Esophagus mucosa (tissue), 1 donor: ENCODE results near the gene OR2A5. TPM values are rescaled to one million over a fixed set of nuclear protein-coding genes. Genes with fewer than 3 reads are reported as not detected.

Experiments
- total RNA-seq: library from RNA; stranded (reverse); gene quantifications from one replicate; pipeline ENCODE4 v1.2.4, GENCODE V29; 2023
- donor health status: DM: yes; HTN: yes; CAD: no.

The OR2A5 gene
- total RNA-seq, 1 donor from 2014 or later: not detected

Other genes with a start within 250 kb of the OR2A5 start
- gene TCAF1, start 146.8 kb upstream of the OR2A5 start, total RNA-seq: 12.6 TPM
- not detected for gene OR2F2, start 113.7 kb upstream of the OR2A5 start, total RNA-seq
- gene OR2F1, start 94.1 kb upstream of the OR2A5 start, total RNA-seq: not detected
- not detected for gene OR6B1, start 48.6 kb upstream of the OR2A5 start, total RNA-seq
- gene OR2A25, start 20.9 kb downstream of the OR2A5 start, total RNA-seq: not detected
- gene OR2A12, start 37.3 kb downstream of the OR2A5 start, total RNA-seq: not detected
- gene OR2A2, start 60.6 kb downstream of the OR2A5 start, total RNA-seq: not detected
- not detected for gene OR2A14, start 74.2 kb downstream of the OR2A5 start, total RNA-seq
- gene CTAGE4, start 134.5 kb downstream of the OR2A5 start, total RNA-seq: 3.1 TPM
- gene ARHGEF35, start 146.9 kb downstream of the OR2A5 start, total RNA-seq: 19.7 TPM
- not detected for gene OR2A42, start 190.7 kb downstream of the OR2A5 start, total RNA-seq
- 5.7 TPM for gene OR2A7, start 215.8 kb downstream of the OR2A5 start, total RNA-seq
- 1.8 TPM for gene CTAGE8, start 220.3 kb downstream of the OR2A5 start, total RNA-seq